Activated T-cell treated with anti-CD3 and anti-CD28 coated beads, Interleukin-2, amount 50 U/mL, for 4 hours (primary cell): ENCODE results near the gene CCDC142. TPM values are rescaled to one million over a fixed set of nuclear protein-coding genes. Genes with fewer than 3 reads are reported as not detected.
A peak's percentile ranks its signal among the peaks of the same experiment; 100 is the strongest.

Experiments
- ATAC-seq, 2 donors: fragments of 200-7000 bp; cut with Tn5 transposase; one replicate each; pipeline ENCODE4 v1.10.0; 2021
- DNase-seq: peaks from one replicate; pipeline ENCODE4 v3.0.0-alpha.2; 2020
- H3K27me3 Mint-ChIP-seq: one replicate; pipeline ENCODE4 v1.8.0; 2021; ENCODE audit warnings: low read depth, mixed read lengths
- H3K36me3 Mint-ChIP-seq: one replicate; pipeline ENCODE4 v1.8.0; 2022; ENCODE audit warnings: mixed read lengths; ENCODE audit not compliant: insufficient read depth
- H3K4me1 Mint-ChIP-seq: one replicate; pipeline ENCODE4 v1.8.0; 2021; ENCODE audit warnings: low read depth, mixed read lengths
- H3K4me3 Mint-ChIP-seq: one replicate; pipeline ENCODE4 v1.8.0; 2021; ENCODE audit warnings: mild to moderate bottlenecking, moderate library complexity, mixed read lengths
- H3K9me3 Mint-ChIP-seq: one replicate; pipeline ENCODE4 v1.8.0; 2021; ENCODE audit warnings: mixed read lengths
- total RNA-seq, 3 donors: library from RNA; stranded (reverse); gene quantifications; one replicate each; pipeline ENCODE4 v1.2.1, GENCODE V29; 2021

The CCDC142 gene, protein sequence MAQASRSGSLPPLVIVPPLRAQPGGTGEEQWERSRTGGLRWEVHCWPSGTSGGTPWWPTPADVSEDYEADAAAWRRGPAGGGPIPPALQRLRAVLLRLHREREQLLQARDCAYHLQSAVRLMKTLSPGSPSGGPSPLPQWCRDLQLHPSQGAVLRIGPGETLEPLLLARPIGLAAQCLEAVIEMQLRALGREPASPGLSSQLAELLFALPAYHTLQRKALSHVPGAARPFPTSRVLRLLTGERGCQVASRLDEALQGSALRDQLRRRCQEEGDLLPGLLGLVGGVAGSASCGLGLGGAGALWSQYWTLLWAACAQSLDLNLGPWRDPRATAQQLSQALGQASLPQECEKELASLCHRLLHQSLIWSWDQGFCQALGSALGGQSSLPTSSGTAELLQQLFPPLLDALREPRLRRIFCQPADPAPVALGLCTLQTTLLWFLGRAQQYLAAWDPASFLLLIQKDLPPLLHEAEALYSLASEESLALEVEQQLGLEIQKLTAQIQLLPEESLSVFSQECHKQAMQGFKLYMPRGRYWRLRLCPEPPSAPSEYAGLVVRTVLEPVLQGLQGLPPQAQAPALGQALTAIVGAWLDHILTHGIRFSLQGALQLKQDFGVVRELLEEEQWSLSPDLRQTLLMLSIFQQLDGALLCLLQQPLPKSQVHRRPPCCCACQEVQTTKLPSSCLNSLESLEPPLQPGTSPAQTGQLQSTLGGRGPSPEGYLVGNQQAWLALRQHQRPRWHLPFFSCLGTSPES
- total RNA-seq, result 10 to 100 TPM; 13.7 to 17.3 (median 13.9) TPM

DNA sequence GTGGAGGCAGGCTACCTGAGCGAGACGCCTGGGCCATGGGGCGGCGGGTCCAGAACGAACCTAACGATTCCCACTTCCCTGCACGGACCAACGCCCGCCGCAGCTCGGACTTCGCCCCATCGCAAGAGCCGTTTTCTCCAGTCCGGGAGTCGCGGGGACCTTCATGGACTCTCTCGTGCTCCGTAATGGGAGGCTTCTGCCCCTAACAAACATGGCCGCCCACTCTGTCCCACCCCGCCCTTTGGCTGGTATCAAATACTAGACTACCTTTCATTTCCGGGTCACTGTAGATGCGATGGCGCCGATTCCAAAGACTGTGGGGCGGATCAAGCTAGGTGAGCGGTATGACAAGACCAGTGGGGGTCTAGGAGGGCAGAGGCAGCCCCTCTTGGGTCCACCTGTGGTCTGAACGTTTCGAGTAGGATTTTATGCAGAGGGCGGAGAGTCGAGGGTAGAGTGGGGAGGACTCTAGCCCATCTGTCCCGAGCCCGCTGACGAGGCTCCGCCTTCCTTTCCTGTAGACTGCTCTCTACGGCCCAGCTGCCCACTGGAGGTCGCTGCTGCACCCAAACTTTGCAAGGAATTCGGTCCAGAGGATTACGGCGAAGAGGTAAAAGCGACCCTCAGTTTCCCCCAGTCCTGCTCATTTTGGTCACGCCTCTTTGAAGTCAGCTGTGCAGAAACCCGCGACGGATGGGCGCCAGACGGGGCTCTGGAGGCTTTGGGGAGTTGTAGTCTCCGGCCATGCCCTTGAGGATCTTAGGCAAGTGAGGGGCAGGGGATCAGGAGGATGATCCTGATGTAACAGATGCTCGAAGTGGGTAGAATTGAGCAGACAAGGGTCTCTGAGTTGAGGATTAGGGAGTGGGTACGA lies at the start of gene CCDC142, which contains the start of gene TTC31:
TSS of gene CCDC142 (minus strand) at position 198 of the 874 bp plus-strand sequence. CDS start at position 37, 161 bp downstream.
TSS of gene TTC31 (plus strand) at position 281 of the 874 bp plus-strand sequence. CDS start at position 296, 15 bp downstream.
- Mint-ChIP-seq H3K36me3 (peaks cover 14% of the 10 kb centered on the region), H3K4me3 (peak within 1 kb of the TSS; percentile 99), H3K9me3 (no peaks in the 10 kb centered on the region), H3K4me1 (peaks cover 30% of the 10 kb centered on the region), H3K27me3 (no peaks in the 10 kb centered on the region)
- DNase-seq (peak; percentile 90), ATAC-seq (peak; percentile 91 to 93)

DNA sequence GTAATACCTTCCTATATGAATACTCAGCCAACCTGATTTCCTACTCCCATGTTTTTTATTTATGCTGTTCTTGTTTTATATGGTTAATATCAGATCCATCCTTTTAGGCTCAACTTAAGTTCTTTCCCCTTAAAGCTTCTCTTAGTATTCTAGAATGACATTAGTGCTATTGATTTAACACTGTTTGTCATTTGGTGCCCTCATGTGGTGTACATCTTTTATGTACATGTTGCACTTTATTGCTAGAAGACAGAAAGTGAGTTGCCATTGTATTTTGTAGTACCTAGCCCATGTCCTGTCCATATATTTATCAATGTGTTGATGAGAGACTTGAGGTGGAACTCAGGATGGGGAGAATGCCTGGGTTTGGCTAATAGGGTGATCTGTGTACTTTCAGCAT lies 49.4 kb upstream of the CCDC142 start:
- Mint-ChIP-seq H3K4me1 (peaks cover 35% of the 10 kb centered on the region), H3K9me3 (no peaks in the 10 kb centered on the region), H3K36me3 (peaks cover 24% of the 10 kb centered on the region), H3K4me3 (peak overlapping the region; percentile 42), H3K27me3 (no peaks in the 10 kb centered on the region)
- DNase-seq, result no peak
- no peak for ATAC-seq

DNA sequence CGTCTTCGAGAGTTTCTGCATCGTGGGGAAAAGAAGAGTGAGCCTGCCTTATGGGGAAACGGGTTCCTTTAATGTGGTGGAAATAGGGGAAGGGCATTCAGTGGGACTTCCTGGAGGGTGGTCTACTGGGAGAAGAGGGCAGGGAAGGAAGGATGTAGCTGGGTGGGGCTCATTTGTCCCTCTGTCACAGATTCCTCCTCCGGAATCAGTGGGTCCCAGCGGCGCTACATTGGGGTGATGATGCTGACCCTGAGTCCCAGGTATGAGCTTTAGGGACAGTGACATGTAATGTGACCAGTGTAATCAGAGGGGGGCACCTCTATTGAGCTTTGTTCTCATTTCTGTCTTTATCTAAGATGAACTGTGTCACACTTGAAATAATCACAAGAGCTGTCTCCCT lies 48.9 kb upstream of the CCDC142 start:
- peaks cover 29% of the 10 kb centered on the region for H3K36me3 Mint-ChIP-seq
- no peak for ATAC-seq
- H3K4me1 Mint-ChIP-seq, result peaks cover 38% of the 10 kb centered on the region

DNA sequence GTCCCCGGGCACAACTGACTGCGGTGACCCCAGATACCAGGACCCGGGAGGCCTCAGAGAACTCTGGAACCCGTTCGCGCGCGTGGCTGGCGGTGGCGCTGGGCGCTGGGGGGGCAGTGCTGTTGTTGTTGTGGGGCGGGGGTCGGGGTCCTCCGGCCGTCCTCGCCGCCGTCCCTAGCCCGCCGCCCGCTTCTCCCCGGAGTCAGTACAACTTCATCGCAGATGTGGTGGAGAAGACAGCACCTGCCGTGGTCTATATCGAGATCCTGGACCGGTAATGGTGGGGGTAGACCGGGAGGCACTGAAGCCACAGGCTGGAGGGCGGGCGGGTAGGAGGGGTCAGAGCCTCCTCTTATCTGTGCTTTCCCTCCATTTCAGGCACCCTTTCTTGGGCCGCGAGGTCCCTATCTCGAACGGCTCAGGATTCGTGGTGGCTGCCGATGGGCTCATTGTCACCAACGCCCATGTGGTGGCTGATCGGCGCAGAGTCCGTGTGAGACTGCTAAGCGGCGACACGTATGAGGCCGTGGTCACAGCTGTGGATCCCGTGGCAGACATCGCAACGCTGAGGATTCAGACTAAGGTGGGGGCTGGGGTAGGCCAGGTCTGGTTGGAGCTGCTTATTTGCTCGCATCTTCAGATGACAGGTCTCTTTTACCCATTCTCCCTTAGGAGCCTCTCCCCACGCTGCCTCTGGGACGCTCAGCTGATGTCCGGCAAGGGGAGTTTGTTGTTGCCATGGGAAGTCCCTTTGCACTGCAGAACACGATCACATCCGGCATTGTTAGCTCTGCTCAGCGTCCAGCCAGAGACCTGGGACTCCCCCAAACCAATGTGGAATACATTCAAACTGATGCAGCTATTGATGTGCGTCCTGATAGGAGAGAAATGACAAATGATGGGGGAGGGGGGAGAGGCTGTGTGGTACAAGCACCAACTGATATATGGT lies 47.7 kb upstream of the CCDC142 start:
- ATAC-seq, result peak; percentile 29 to 32
- Mint-ChIP-seq H3K4me3 (peak overlapping the region; percentile 99), H3K36me3 (peaks cover 39% of the 10 kb centered on the region), H3K4me1 (peaks cover 42% of the 10 kb centered on the region), H3K27me3 (no peaks in the 10 kb centered on the region), H3K9me3 (no peaks in the 10 kb centered on the region)
- no peak for DNase-seq

More for the DNA sequence above, 48.9 kb upstream of the CCDC142 start:
- no peaks in the 10 kb centered on the region for H3K27me3 Mint-ChIP-seq
- no peaks in the 10 kb centered on the region for H3K9me3 Mint-ChIP-seq
- peak overlapping the region; percentile 99 for H3K4me3 Mint-ChIP-seq
- no peak for DNase-seq

DNA sequence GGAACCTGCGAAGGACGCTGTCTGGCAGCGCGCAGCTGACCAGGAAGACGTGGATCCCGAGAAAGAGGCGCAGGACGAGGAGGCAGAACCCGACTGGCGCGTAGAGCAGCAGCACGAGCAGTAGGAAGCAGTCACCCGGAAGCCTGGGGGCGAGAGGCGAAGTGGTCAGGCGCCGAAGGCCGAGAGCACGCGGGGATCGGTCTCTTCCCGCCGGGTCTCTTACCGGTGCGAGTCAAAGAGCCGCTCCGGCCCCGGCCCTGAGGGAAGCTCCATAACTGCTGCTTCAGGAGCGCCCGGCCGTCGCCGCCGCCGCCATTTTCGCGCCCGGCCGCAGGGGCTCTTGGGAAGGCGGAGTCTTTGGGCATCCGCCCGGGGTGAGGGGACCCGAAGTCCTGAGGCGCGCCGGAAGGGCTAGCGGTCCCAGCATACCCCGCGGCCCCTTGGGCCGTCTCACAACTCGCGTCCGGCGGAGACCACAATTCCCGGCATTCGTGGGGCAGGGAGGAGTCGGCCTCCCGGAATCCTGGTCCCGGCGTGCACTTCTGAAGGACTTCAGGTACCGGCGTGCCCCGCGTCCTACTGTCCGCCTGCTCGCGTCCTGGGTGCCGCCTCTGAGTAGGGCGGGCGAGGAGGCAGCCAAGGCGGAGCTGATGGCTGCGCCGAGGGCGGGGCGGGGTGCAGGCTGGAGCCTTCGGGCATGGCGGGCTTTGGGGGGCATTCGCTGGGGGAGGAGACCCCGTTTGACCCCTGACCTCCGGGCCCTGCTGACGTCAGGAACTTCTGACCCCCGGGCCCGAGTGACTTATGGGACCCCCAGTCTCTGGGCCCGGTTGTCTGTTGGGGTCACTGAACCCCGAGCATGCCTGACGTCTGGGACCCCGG lies 46.8 kb upstream of the CCDC142 start, which contains the start of the genes AUP1 and HTRA2:
TSS of gene AUP1 (minus strand) at position 350 of the 882 bp plus-strand sequence. CDS start at position 273, 77 bp downstream.
TSS of gene HTRA2 (plus strand) at position 577 of the 882 bp plus-strand sequence. CDS start at position 651, 74 bp downstream.
- H3K4me1 Mint-ChIP-seq, result peaks cover 42% of the 10 kb centered on the region
- peaks cover 39% of the 10 kb centered on the region for H3K36me3 Mint-ChIP-seq
- peak; percentile 91 to 93 for ATAC-seq
- no peaks in the 10 kb centered on the region for H3K9me3 Mint-ChIP-seq
- H3K27me3 Mint-ChIP-seq, result no peaks in the 10 kb centered on the region
- peak; percentile 78 for DNase-seq
- H3K4me3 Mint-ChIP-seq, result peak within 1 kb of the TSS; percentile 99

DNA sequence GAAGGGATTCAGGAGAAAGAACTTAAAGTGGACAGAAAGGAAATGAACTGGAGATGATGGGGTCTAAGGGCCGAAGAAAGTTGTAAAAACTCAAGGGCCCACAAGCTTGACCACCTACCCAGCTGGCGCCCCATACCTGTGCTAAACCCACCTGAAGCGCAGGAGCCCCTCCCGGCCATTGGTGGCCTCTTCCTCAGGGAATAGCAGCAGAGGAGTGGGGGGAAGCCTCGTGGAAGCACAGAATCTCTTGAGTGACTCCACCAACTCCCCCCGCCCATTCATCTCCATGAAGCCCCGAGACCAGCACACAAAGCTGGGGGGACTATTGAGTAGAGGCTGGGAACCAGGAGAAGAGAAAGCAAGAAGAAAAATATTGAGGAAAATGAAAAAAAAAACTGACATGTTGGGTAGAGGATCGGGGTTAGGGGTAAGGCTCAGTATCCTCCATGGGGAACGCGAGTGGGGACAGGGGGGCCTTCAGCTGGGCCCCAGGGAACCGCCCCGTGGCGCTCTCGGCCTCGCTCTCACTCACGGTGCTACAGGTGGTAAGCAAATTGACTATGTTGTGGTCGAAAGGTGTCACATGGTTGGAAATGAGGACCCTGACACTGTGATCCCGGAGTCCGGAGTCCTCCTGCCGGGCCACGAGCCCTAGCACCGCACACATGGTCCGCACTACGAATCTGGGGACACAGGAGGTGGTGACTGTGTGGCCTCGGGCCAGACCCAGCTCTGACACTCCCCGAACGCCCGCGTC lies 46.0 kb upstream of the CCDC142 start:
- no peaks in the 10 kb centered on the region for H3K9me3 Mint-ChIP-seq
- peaks cover 42% of the 10 kb centered on the region for H3K4me1 Mint-ChIP-seq
- H3K4me3 Mint-ChIP-seq, result peak overlapping the region; percentile 99
- peaks cover 39% of the 10 kb centered on the region for H3K36me3 Mint-ChIP-seq
- H3K27me3 Mint-ChIP-seq, result no peaks in the 10 kb centered on the region
- peak; percentile 5 for ATAC-seq
- DNase-seq, result no peak

DNA sequence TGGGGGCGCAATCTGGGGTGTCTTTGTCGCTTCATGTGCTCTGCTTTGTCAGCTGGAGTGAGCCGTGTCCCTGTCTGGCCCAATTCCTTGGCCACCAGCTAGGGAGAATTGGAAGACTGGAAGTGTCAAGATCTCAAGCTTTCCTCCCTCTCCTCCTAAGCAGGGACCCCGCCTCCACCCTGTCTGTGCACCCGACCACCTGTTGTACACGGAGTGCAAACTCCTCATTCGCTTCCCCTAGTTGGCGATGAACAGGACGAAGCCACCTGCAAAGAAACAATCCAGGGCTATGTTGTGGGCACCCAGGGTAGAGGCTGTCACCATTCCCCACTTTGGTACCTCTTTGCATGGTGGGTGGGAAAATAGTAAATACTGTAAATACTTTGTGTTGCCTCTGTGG lies 44.9 kb upstream of the CCDC142 start:
- H3K27me3 Mint-ChIP-seq, result peaks cover 2% of the 10 kb centered on the region
- DNase-seq (no peak), ATAC-seq (no peak)
- H3K4me1 Mint-ChIP-seq, result peaks cover 42% of the 10 kb centered on the region
- peak overlapping the region; percentile 99 for H3K4me3 Mint-ChIP-seq
- H3K36me3 Mint-ChIP-seq, result peaks cover 36% of the 10 kb centered on the region
- H3K9me3 Mint-ChIP-seq, result no peaks in the 10 kb centered on the region

DNA sequence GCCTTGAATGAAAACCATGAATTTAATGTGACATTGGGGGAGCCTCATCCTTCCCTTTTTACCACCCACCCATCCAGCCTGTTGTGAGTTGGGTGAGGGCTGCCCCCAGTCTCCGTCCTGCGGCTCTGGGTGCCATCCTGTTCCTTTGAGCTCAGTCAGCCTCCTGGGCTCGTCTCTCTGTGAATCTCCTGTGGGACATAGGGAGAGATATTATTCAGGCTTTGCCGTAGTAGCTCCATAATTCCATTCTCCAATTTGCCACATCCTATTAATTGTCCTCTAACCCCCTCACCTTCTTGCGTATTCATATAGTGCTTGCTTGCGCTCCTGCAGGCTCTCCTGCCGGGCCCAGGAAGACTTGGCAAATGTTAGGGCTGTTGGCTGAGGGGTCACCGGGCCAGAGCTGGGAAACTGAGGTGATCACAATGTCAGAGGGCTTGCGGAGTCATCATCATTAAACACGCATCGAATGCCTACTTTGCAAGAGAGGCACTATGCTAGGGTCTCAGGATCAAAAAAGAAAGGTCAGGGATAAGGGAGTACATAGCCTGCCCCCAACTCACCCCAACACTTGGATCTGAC lies 43.9 kb upstream of the CCDC142 start:
- Mint-ChIP-seq H3K9me3 (no peaks in the 10 kb centered on the region), H3K36me3 (peaks cover 31% of the 10 kb centered on the region), H3K4me1 (peaks cover 36% of the 10 kb centered on the region), H3K27me3 (peaks cover 6% of the 10 kb centered on the region), H3K4me3 (no peak overlapping the region)
- DNase-seq (no peak), ATAC-seq (no peak)

DNA sequence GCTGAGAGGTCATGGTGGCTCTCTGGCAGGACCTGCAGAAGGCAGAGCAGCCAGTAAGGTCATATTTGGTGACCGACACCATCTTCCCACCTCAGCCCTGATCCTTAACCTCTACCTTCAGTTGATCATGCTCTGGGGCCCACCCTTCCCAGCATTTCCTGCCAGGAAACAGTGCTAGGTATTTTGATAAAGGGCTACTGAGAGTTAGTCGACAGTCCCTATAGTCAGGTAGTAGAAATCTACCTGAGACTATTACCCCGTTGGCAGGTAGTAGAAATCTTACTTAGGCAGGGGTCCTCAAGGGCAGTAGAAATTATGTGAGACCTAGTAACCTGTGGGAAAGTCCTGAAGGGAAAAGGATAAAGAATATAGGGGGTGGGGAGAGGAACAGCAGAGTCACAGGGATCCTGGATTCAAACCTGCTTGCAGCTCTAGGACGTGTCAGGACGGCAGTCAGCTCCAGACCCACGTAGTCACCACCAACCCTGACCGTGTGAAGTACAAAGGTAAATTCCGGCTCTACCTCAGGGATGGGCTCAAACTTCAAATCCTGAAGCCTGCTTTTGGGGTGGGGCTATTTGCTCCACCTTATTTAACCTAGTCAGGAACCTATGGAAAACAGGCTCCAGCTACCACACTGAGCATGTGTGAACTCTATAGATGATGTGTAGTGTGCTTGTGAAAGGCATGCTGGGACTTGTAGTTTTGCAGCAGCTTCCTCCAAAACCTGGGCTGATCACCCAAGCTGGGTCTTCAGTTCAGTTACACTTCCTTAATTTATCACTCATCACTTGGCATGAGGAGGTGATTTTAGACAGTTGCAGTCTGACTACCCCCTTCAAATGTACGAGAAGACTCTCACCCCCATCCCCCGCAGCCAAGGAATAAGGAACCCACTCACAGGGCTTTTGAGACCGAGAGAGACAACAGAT lies 43.2 kb upstream of the CCDC142 start, which contains the start of gene DQX1:
TSS of gene DQX1 (minus strand) at position 515 of the 932 bp plus-strand sequence. CDS start at position 13, 502 bp downstream.
- no peaks in the 10 kb centered on the region for H3K9me3 Mint-ChIP-seq
- peaks cover 9% of the 10 kb centered on the region for H3K27me3 Mint-ChIP-seq
- peaks cover 30% of the 10 kb centered on the region for H3K36me3 Mint-ChIP-seq
- DNase-seq, result no peak
- H3K4me3 Mint-ChIP-seq, result peak within 1 kb of the TSS; percentile 40
- H3K4me1 Mint-ChIP-seq, result peaks cover 29% of the 10 kb centered on the region
- ATAC-seq, result no peak

DNA sequence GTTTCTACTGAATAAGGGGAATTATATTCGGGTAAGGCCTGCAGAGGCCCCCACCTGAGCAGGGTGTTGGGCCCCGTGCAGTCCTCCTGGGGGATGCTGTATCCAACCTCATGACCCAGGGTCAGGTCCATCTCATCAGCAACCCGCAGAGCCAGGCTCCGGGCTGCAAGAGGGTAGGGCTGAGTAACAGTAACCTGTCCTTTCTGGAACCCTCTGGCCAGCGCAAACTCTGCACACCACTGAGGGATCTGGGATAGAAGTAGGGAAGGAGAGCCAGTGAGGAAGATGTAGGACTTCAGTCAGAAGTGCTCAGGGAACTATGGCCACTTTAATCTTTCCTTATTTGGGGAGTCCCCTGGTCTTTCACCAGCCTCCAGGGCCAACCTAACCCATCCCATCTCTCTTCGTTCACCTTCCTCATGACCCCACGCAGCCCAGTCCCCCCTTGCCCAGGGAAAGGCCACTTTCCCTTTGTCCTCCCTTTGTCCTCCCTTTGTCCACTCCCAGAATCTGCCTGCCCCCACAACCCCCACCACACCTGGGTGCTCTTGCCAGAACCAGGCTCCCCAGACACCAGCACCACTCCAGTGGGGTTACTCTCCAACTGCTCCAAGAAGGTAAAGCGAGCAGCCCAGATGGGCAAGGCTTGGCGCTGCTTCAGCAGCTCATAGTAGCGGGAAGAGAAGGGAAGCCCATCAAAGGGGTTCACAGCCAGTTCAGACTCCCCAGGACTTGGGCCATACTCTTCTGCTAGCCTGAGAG lies 42.3 kb upstream of the CCDC142 start:
- peaks cover 27% of the 10 kb centered on the region for H3K36me3 Mint-ChIP-seq
- DNase-seq (no peak), ATAC-seq (no peak)
- H3K4me3 Mint-ChIP-seq, result no peak overlapping the region
- no peaks in the 10 kb centered on the region for H3K9me3 Mint-ChIP-seq
- peaks cover 16% of the 10 kb centered on the region for H3K27me3 Mint-ChIP-seq
- peaks cover 24% of the 10 kb centered on the region for H3K4me1 Mint-ChIP-seq
